GM19468 (cell line): ENCODE data around the gene CCDC70.

Experiments used
- ATAC-seq: cut with Tn5 transposase; IDR thresholded peaks from one replicate; pipeline ENCODE4 v1.9.1; 2021; ENCODE audit warnings: mild to moderate bottlenecking, moderate library complexity, moderate number of reproducible peaks; ENCODE audit not compliant: unreplicated experiment; ENCODE audit errors: extremely low read depth

CCDC70 gene

GRCh38 chr13:51828730-51829567 lies 32.8 kb upstream of the CCDC70 start:
- no peak for ATAC-seq

DNA sequence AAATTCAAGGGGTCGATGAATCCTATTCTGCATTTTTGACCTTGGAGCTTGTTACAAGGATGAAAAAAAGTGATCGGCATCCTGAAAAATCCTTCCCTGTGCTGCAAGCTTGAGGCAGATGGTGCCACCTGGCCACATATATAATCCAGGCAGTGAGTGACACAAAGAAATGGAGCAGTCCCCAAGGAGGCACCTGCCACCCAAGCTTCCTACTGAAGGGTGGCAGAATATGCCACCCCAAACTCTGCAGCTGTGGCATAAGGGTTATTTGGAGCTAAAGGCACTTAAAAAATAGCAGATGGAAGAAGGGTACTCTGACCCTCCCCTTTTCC lies 32.2 kb upstream of the CCDC70 start:
- ATAC-seq: no peak

DNA sequence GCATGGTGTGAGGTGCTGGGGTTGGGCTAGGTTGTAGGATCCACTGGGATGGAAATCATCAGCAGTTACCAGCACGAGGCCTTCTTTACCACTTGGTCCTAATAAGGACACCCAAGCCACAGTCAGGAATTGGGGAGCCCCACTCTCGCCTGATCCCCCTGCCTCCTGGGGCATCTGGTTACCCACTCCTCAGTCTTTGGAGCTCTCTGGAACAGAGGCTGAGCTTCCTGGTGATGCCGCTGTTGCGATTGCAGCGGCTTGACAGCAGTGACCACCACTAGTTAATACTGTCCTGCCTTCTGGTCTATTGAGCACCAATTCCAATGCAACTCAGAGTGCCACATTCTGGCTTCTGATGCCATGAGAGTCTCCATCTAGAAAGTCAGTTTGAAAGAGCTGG lies 30.2 kb upstream of the CCDC70 start:
- no peak for ATAC-seq

DNA sequence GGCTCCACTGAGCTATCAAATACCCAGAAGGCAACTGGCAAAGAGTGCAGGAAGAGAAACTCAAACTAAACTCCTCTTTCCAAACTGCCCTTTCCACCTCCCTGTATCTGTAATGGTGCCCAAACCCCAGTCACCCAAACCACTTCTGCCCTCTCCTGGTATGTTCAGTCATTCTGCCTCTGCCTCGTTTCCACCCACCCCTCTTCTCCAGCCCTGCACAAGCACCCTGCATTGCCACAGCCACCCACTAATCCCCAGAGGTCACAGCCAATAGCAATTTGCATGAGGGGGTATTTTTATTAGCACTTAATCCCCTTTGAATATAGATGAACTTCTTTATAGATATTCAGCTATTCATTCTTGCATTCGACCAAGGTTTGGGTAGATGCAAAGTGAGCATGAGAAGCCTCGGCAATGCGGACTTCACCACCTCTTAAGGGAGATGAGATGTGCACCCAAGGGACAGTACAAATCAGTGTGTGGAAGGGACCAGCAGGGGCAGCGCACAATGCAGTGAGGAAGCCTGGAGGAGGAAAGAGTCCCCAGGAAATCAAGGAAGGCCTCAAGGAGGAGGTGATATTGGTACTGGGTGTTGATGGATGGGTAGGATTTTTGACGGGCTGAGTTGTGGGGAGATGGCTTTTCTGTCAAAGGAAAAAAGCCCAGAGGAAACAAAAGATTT lies 29.2 kb upstream of the CCDC70 start:
- ATAC-seq: no peak

GRCh38 chr13:51833980-51834379 lies 27.8 kb upstream of the CCDC70 start:
- no peak for ATAC-seq

DNA sequence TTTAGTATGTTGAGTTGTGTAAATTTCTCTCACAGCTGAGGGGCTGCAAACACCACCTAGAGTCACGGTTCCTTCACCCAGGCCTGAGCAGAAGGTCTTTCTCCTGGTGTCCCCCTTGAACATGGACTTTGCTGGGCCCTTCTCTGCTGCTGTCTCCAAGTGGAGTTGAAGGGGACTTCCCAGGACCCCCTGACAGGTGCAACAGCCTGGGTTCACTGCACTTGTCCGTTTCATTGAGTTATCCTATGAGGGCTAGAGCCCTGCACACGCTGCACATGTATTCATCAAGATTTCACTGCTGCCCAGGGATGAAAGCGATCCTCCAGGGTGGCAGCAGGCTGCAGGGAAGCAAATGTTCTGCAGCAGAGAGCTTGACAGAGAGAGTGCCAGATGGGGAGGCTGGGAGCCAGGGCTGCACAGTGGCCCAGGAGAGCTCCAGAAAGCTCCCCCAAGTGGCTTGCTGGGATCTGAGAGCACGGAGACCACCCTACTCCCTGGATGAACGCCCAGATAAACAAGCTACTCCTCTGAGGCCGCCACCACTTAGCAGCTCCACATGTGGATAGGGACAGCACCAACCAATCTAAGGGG lies 27.1 kb upstream of the CCDC70 start:
- no peak for ATAC-seq

DNA sequence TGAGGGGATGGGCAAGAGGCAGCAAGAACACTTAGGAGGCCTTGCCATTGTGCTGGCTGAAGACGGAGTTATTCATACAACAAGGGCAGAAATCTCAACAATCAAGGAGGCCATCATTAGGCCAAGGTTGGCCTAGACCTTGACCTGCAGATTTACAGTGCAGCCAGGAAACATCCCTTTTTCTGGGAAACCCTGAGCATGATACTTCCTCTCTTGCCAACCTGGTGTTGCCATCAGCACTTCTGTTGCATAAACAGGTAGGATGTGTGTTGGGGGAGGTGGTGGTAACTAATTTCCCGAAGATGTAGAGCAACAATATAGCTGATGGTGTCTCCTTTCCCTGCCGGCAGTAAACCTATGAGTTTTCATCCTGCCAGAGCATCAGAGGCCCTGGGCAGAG lies 24.8 kb upstream of the CCDC70 start:
- no peak for ATAC-seq

DNA sequence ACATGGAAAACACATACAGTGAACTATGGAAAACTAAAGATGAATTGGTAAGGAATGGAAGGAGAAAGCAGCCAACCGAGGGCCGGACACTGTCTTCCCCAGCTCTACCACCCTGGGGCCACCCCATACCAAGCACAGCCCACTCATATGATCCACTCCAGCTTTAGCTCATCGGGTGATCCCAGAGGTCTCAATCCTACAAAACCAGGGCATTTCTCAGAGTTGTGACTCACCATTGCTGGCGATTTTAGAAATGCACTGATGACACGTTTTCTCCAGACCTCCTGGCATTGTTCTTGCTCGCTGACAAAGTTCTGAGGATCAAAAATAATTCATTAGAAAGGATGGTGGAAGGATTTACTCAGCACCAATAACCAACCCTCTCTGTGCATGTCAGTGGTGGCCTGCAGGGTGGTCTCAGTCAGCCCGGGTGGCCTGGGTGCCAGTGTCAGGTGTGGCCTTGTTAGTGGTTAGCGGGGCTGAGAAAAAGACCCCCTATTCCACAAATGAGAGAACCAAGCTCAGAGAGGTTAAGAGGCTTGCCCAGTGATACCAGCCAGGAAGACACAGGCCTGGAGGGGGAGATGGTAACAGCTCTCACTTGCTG lies 23.4 kb upstream of the CCDC70 start:
- no peak for ATAC-seq

DNA sequence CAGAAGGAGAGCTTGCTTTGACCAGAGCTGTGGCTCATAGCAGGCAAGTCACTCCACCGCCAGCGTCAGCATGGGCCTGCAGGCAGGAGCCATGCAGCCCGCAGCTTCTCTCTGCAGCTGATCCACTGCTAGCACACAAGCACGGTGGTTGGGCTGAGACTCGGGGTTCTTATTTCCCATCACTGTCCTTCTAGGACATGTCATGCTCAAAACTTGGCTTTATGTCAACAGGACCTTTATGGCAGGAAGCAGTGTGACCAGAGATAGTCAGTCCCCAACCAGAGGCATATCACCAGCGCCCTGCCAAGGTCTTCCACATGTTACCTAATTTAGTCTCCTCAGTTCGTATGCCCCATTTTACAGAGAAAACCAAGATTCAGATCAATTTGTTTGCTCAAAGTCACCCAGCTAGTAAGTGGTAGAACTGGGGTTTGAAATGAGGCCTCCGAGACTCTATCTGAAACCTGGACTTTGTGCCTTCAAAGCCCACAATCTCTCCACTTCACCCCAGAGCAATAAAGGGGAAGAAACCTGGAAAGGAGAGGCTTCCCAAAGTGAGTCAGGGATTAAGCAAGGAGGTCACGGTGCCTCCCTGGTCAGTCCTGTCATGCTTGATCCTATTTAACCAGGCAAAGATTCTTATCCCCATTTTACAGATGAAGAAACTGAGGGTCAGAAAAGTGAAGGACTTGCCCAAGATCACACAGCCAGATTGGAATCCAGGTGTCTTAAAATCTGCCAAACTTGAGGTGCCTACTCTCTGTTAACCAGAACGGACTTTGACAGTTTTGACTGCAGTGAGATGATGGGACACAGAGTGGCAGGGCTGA lies 21.8 kb upstream of the CCDC70 start:
- ATAC-seq: no peak

- no peak for ATAC-seq
These were observed 20.9 kb upstream of the CCDC70 start for GRCh38 chr13:51840917-51841316.

DNA sequence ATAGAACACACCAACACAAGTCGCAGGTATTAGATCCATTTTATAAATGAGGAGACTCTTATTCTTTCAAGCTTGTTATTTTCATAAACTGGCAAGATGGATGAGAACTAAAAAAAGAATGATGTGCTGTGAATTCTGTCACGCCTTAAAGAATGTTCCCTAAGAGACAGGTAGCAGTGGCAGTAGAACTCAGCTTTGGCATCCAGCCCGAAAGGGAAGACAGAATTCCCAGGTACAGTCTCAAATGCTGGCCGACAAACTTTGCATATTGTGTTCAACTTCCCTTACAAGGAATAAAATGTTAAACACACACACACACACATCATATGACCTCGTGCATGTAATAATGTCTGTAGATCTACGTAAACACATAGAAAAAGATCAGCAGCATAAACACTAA lies 20.0 kb upstream of the CCDC70 start:
- ATAC-seq: no peak

DNA sequence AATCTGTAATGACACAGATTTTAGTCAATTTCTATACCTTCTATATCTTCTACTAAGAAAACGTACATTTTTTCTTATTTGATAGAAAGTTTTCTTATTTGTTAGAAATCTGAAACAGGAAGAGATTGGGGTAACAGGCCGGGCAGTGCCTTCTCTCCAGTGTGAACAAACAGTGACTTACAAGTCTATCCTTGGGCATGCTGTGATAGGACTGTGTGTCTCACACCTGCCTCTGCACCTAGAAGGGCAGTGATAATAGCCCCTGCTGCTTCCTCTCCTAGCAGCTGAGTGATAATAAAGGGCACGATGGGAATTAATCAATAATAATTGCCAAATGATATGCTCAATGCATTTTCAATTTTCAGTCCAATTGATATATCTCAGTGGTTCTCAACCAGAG lies 18.2 kb upstream of the CCDC70 start:
- no peak for ATAC-seq

DNA sequence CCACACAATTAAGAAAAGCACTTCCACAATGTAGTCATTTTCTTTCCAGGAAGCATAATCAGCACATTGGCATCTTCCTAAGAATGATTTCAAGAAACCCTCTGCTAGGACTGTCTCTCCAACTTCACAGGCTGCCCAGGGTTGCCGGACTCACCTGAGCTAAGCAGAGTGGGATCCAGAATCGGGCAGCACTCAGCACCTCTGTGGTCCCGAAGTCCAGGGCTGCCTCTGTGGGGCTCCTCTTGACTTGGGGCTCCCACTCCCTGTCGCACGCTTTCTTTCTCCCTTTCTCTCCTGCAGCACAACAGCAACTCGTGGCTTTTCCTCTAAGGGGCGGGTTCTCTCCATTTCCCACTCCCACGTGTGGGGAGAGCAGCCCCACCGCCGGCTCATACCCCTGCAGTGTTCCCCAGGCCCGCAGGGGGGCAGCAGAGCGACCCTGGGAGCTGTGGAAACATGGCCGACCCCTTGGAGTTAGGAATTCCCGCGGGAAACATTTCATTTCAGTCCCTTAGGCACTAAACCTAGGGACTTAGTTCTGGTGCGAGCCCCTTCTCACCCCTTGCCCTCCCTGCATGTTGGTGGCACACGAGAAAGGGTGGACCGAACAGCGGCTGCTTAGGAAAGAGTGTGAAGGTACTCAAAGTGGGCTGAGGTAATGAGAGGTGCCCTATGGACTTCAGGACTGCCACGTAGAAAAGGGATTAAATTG lies 16.8 kb upstream of the CCDC70 start, which contains the start of gene TMEM272:
TMEM272 (minus strand) TSS at position 316 of the 712 bp plus-strand sequence. CDS start 6,647 bp downstream, outside the sequence.
- ATAC-seq: no peak

DNA sequence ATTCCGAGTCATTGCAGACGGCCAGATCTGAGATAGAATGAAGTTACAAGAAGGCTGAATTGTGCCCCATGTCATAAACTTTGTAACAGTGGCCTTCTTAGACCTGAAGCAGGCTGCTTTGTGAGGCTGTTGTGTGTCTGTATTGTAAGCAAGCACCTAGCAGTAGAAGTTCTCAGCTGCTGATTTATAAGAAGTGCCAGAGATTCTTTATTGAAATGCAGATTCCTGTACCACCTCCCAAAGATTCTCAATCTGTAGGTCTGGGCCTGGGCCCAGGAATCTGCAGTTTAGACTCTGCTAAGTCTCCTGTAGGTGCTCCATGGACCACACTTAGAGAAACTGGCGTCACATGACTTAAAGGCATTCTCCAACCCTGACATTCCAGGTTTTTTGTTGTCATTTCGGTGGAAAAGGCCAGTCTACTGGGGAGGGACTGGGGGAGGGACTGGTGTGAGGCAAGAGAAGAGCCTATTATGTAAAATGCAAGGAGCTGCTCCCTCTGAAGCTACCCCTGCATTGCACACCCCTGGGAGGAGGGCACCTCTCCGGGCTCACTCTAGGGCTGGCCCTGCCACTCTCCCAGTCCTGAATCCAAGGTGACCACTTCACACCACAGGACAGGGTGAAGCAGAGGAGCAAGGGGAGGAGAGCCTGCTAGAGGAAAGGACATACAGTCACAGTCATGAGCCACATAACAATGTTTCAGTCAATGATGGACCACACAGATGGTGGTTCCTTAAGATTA lies 16.0 kb upstream of the CCDC70 start:
- ATAC-seq: no peak

GRCh38 chr13:51846756-51847155 lies 15.0 kb upstream of the CCDC70 start:
- ATAC-seq: no peak

GRCh38 chr13:51848674-51849073 lies 13.1 kb upstream of the CCDC70 start:
- no peak for ATAC-seq

DNA sequence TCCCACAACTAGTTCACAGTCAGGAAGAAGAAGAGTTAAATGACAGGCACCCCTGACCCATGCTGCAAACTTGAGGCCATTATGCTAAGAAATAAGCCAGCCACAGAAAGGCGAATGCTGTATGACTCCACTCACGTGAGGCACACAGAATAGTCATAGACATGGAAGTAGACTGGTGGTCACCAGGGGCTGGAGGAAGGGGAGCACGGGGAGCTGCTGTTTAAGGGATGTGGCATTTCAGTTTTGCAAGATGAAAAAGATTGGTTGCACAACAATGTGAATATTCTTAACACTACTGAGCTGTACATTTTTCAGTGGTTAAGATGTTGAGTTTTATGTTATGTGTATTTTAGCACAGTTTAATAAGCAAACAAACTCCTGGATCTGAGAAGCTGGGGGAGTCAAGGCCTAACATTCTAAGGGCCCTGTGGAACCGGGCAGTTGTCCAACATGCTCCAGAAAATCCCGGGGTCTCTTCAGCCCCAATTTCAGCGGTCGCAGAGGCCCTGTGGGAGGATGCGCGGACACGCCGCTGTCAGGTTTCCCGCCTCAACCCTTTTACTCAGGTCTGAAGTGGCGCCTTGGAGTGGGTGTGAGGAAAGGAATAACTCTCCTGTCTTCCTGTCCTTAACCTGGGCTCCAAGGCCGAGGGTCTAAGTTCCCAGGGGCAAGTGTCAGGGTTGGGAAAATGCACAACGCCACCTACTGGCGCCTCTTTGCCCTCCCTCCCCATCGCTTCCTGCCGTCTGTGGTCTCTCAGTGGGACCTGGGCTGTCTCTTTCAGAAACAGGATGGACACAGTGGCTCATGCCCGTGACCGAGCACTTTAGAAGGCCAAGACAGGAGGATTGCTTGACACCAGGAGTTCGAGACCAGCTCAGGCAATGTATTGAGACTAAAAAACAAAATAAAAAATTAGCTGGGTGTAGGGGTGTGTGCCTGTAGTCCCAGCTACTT lies 12.3 kb upstream of the CCDC70 start:
- ATAC-seq: no peak
